T-helper 1 cell treated with Interleukin-12 subunit alpha and Interleukin-12 subunit beta and Interleukin-4 antibody, amounts not matched to agents 30 ng/mL and 1 ng/mL, for 36 hours (primary cell): Measurements from ENCODE around the gene SELENOV. TPM values are rescaled to one million over a fixed set of nuclear protein-coding genes. Genes with fewer than 3 reads are reported as not detected.

ENCODE experiments used
- intact Hi-C: fragments of 100-400 bp; cut with micrococcal nuclease; formaldehyde crosslinking; loops from one replicate; pipeline ENCODE4 v1.15.1; 2024
- total RNA-seq: library from RNA; stranded (reverse); gene quantifications from 2 replicates; pipeline ENCODE4 v1.2.3, GENCODE V29; 2022

The SELENOV gene
- total RNA-seq, 1 donor from 2014 or later: not detected

GRCh38 chr19:39554701-39555311 lies 39.9 kb downstream of the SELENOV start:
- intact Hi-C loops: no loop called here

GRCh38 chr19:39555883-39556282 lies 40.9 kb downstream of the SELENOV start:
- intact Hi-C loops: no loop called here

GRCh38 chr19:39557811-39558623 lies 43.1 kb downstream of the SELENOV start:
- intact Hi-C loops: loop anchor here (1.0 kb wide), 1 partner anchor 19 kb away; no protein-coding TSS in a partner anchor

- intact Hi-C loops: loop anchor here (1.0 kb wide), 1 partner anchor 19 kb away; no protein-coding TSS in a partner anchor
These were observed 43.7 kb downstream of the SELENOV start for GRCh38 chr19:39558624-39559117.

- intact Hi-C loops: no loop called here
These were observed 48.5 kb downstream of the SELENOV start for GRCh38 chr19:39563408-39563807.

GRCh38 chr19:39566064-39566463 lies 51.1 kb downstream of the SELENOV start:
- intact Hi-C loops: no loop called here

- intact Hi-C loops: no loop called here
These were observed 53.7 kb downstream of the SELENOV start for GRCh38 chr19:39568604-39569003.

Other genes with a start within 250 kb of the SELENOV start
- not detected in 2 replicates for gene IFNL2, start 246.7 kb upstream of the SELENOV start, total RNA-seq
- gene IFNL1, start 218.7 kb upstream of the SELENOV start, total RNA-seq: not detected in 2 replicates
- 2.8 and 3.6 TPM in 2 replicates for gene LRFN1, start 194.3 kb upstream of the SELENOV start, total RNA-seq
- 508 and 516 TPM in 2 replicates for gene GMFG, start 179.1 kb upstream of the SELENOV start, total RNA-seq
- gene SAMD4B, start 172.7 kb upstream of the SELENOV start, total RNA-seq: 55.5 and 56.0 TPM in 2 replicates
- 42.7 and 44.2 TPM in 2 replicates for gene PAF1, start 124.0 kb upstream of the SELENOV start, total RNA-seq
- 41.5 and 46.8 TPM in 2 replicates for gene MED29, start 123.8 kb upstream of the SELENOV start, total RNA-seq
- 74.5 and 80.1 TPM in 2 replicates for gene ZFP36, start 108.3 kb upstream of the SELENOV start, total RNA-seq
- gene PLEKHG2, start 102.5 kb upstream of the SELENOV start, total RNA-seq: 66.5 and 70.5 TPM in 2 replicates
- 1,962 and 2,021 TPM in 2 replicates for gene RPS16, start 79.2 kb upstream of the SELENOV start, total RNA-seq
- 172 and 181 TPM in 2 replicates for gene SUPT5H, start 69.6 kb upstream of the SELENOV start, total RNA-seq
- 67.6 and 68.0 TPM in 2 replicates for gene TIMM50, start 34.3 kb upstream of the SELENOV start, total RNA-seq
- gene DLL3, start 16.2 kb upstream of the SELENOV start, total RNA-seq: 0.27 and 0.51 TPM in 2 replicates
- 2.6 and 3.6 TPM in 2 replicates for gene EID2B, start 17.7 kb downstream of the SELENOV start, total RNA-seq
- gene EID2, start 25.0 kb downstream of the SELENOV start, total RNA-seq: 15.3 and 18.2 TPM in 2 replicates
- gene LGALS13, start 87.4 kb downstream of the SELENOV start, total RNA-seq: not detected in 2 replicates
- not detected in 2 replicates for gene LGALS16, start 140.8 kb downstream of the SELENOV start, total RNA-seq
- 0.27 and 0.37 TPM in 2 replicates for gene LGALS14, start 189.3 kb downstream of the SELENOV start, total RNA-seq
- gene CLC, start 222.9 kb downstream of the SELENOV start, total RNA-seq: 0.83 and 2.3 TPM in 2 replicates